ENCODE measurements around the gene NWD2. TPM values are rescaled to one million over a fixed set of nuclear protein-coding genes. Genes with fewer than 3 reads are reported as not detected.
"Not testable (repeated sequence)": the region's sequence is repeated elsewhere in the genome, so short reads cannot be mapped to it uniquely, and the experiment has no call there.

NWD2 gene
- total RNA-seq = not detected in 2 replicates
- not detected for polyA plus RNA-seq (2012)

- DNase-seq (ENCODE audit: low read depth) = no peak
Measured at GRCh38 chr4:37244583-37245390, at the start of gene NWD2. NWD2 (plus strand) TSS chr4:37244743; CDS start chr4:37245068, 325 bp downstream.

- no peak for DNase-seq (ENCODE audit: low read depth)
Measured at GRCh38 chr4:37197899-37198298, 46.6 kb upstream of the NWD2 start.

- not testable (repeated sequence) for DNase-seq (ENCODE audit: low read depth)
Measured at GRCh38 chr4:37204740-37205139, 39.8 kb upstream of the NWD2 start.

GRCh38 chr4:37216209-37216608 is 28.3 kb upstream of the NWD2 start:
- no peak for DNase-seq (ENCODE audit: low read depth)

- no peak for DNase-seq (ENCODE audit: low read depth)
Measured at GRCh38 chr4:37219242-37219641, 25.3 kb upstream of the NWD2 start.

- no peak for DNase-seq (ENCODE audit: low read depth)
Measured at GRCh38 chr4:37219990-37220389, 24.6 kb upstream of the NWD2 start.

GRCh38 chr4:37220685-37221084 is 23.9 kb upstream of the NWD2 start:
- DNase-seq (ENCODE audit: low read depth) = no peak

GRCh38 chr4:37223732-37224131 is 20.8 kb upstream of the NWD2 start:
- DNase-seq (ENCODE audit: low read depth) = no peak

GRCh38 chr4:37224854-37225253 is 19.7 kb upstream of the NWD2 start:
- DNase-seq (ENCODE audit: low read depth) = no peak

- DNase-seq (ENCODE audit: low read depth) = no peak
Measured at GRCh38 chr4:37225778-37226177, 18.8 kb upstream of the NWD2 start.

- no peak for DNase-seq (ENCODE audit: low read depth)
Measured at GRCh38 chr4:37232315-37232714, 12.2 kb upstream of the NWD2 start.

GRCh38 chr4:37236165-37236564 is 8.4 kb upstream of the NWD2 start:
- no peak for DNase-seq (ENCODE audit: low read depth)

GRCh38 chr4:37241647-37242046 is 2.9 kb upstream of the NWD2 start:
- DNase-seq (ENCODE audit: low read depth) = no peak

- no peak for DNase-seq (ENCODE audit: low read depth)
Measured at GRCh38 chr4:37243051-37243450, 1.5 kb upstream of the NWD2 start.

- DNase-seq (ENCODE audit: low read depth) = no peak
Measured at GRCh38 chr4:37243722-37244582, 591 bp upstream of the NWD2 start.

- DNase-seq (ENCODE audit: low read depth) = no peak
Measured at GRCh38 chr4:37245391-37245954, 930 bp downstream of the NWD2 start.

- DNase-seq (ENCODE audit: low read depth) = no peak
Measured at GRCh38 chr4:37246891-37247290, 2.3 kb downstream of the NWD2 start.

- no peak for DNase-seq (ENCODE audit: low read depth)
Measured at GRCh38 chr4:37258221-37258620, 13.7 kb downstream of the NWD2 start.

GRCh38 chr4:37268319-37268718 is 23.8 kb downstream of the NWD2 start:
- DNase-seq (ENCODE audit: low read depth) = no peak

- DNase-seq (ENCODE audit: low read depth) = no peak
Measured at GRCh38 chr4:37279121-37279520, 34.6 kb downstream of the NWD2 start.

- no peak for DNase-seq (ENCODE audit: low read depth)
Measured at GRCh38 chr4:37279894-37280592, 35.5 kb downstream of the NWD2 start.
